ENCODE data around the gene KRT14. TPM values are rescaled to one million over a fixed set of nuclear protein-coding genes. Genes with fewer than 3 reads are reported as not detected.

KRT14 gene
- total RNA-seq, 1 experiment from 2014 or later = not detected

DNA sequence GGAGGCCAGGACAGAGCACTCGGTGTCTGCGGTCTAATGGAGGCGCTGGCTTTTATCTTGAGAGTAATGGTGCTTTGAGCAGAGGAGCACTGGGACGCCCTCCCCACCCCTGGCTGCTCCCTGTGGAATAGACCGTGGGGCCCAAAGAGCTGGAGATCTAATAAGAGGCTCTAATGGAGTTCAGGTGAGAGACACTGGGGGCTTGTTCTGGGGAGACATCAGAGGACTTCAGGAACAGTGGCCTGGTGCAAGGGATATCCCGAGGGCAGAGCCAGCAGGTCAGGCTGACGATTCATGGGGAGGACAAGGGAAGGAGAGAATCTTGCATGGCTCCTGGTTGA is 49.1 kb downstream of the KRT14 start:
- peak in 1 of 2 experiments; percentile 30 for DNase-seq
- no peak overlapping the region for H3K4me3 Mint-ChIP-seq (ENCODE audit: unreplicated experiment)
- H3K36me3 Mint-ChIP-seq (ENCODE audit: insufficient read depth, unreplicated experiment) = peaks cover 15% of the 10 kb centered on the region

GRCh38 chr17:41536741-41537613 is 49.7 kb downstream of the KRT14 start:
- Mint-ChIP-seq H3K27me3 (ENCODE audit: insufficient read depth, unreplicated experiment) (no peaks in the 10 kb centered on the region), H3K9me3 (ENCODE audit: unreplicated experiment) (no peaks in the 10 kb centered on the region), H3K4me3 (ENCODE audit: unreplicated experiment) (peak overlapping the region; percentile 43), H3K4me1 (ENCODE audit: low read depth, unreplicated experiment) (peaks cover 81% of the 10 kb centered on the region), H3K27ac (ENCODE audit: unreplicated experiment) (peak overlapping the region; percentile 91), H3K36me3 (ENCODE audit: insufficient read depth, unreplicated experiment) (peaks cover 15% of the 10 kb centered on the region)
- TF ChIP-seq, protein P1, sequence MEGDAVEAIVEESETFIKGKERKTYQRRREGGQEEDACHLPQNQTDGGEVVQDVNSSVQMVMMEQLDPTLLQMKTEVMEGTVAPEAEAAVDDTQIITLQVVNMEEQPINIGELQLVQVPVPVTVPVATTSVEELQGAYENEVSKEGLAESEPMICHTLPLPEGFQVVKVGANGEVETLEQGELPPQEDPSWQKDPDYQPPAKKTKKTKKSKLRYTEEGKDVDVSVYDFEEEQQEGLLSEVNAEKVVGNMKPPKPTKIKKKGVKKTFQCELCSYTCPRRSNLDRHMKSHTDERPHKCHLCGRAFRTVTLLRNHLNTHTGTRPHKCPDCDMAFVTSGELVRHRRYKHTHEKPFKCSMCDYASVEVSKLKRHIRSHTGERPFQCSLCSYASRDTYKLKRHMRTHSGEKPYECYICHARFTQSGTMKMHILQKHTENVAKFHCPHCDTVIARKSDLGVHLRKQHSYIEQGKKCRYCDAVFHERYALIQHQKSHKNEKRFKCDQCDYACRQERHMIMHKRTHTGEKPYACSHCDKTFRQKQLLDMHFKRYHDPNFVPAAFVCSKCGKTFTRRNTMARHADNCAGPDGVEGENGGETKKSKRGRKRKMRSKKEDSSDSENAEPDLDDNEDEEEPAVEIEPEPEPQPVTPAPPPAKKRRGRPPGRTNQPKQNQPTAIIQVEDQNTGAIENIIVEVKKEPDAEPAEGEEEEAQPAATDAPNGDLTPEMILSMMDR (IDR thresholded peaks at IDR 0.05; ENCODE audit: insufficient read depth in 1 of 2, low read depth in 1 of 2, low read length in 1 of 2, severe bottlenecking in 1 of 2, unreplicated experiment in 1 of 2) = no peak
- H3K27me3 ChIP-seq (replicated peaks; ENCODE audit: control insufficient read depth, insufficient read depth, low read length) = no peaks in the 10 kb centered on the region
- peaks cover 75% of the 10 kb centered on the region for H3K4me1 ChIP-seq
- ChIA-PET CTCF (interaction anchor here (0.6 to 1.5 kb wide), 8 partner anchors 9 to 680 kb away, joined by 3 to 13 read pairs (median 4); partner anchors contain the start of gene KRT19), POLR2A (interaction anchor here (1.5 to 2.3 kb wide), 3 partner anchors 8 to 9 kb away, joined by 6 to 24 read pairs (median 8); partner anchors contain the start of gene KRT19)
- H3K9me3 ChIP-seq = no peaks in the 10 kb centered on the region
- H3K36me3 ChIP-seq (ENCODE audit: control insufficient read depth, insufficient read depth, low read length) = no peaks in the 10 kb centered on the region
- intact Hi-C loops (cut with micrococcal nuclease; ENCODE audit: unreplicated experiment) = loop anchor here (1.0 kb wide), 2 partner anchors 7 to 9 kb away; partner anchors contain the start of gene KRT19
- H3K4me3 ChIP-seq (ENCODE audit: low read depth, low read length) = no peak overlapping the region
- no peak for DNase-seq
- BruUV-seq (replicated peaks) = no TSS peak

More for the DNA sequence above, 49.1 kb downstream of the KRT14 start:
- POLR2A ChIA-PET = interaction anchor here (2.3 kb wide), 1 partner anchor 10 kb away, joined by 24 read pairs; the partner anchor contains the start of gene KRT19
- no peaks in the 10 kb centered on the region for H3K9me3 ChIP-seq
- H3K4me1 Mint-ChIP-seq (ENCODE audit: low read depth, unreplicated experiment) = peaks cover 81% of the 10 kb centered on the region
- H3K4me1 ChIP-seq = peaks cover 80% of the 10 kb centered on the region
- intact Hi-C loops (cut with micrococcal nuclease; ENCODE audit: unreplicated experiment) = no loop called here
- H3K27me3 Mint-ChIP-seq (ENCODE audit: insufficient read depth, unreplicated experiment) = no peaks in the 10 kb centered on the region
- no peaks in the 10 kb centered on the region for H3K27me3 ChIP-seq (replicated peaks; ENCODE audit: control insufficient read depth, insufficient read depth, low read length)
- no peaks in the 10 kb centered on the region for H3K9me3 Mint-ChIP-seq (ENCODE audit: unreplicated experiment)
- TF ChIP-seq, protein P1 (IDR thresholded peaks at IDR 0.05; ENCODE audit: insufficient read depth in 1 of 2, low read depth in 1 of 2, low read length in 1 of 2, severe bottlenecking in 1 of 2, unreplicated experiment in 1 of 2) = no peak
- H3K36me3 ChIP-seq (ENCODE audit: control insufficient read depth, insufficient read depth, low read length) = no peaks in the 10 kb centered on the region
- CTCF ChIA-PET = interaction anchor here (0.7 to 1.5 kb wide), 3 partner anchors 11 to 111 kb away, joined by 4 to 10 read pairs (median 4); no protein-coding TSS in a partner anchor
- H3K4me3 ChIP-seq (ENCODE audit: low read depth, low read length) = no peak overlapping the region
- no TSS peak for BruUV-seq (replicated peaks)
- peak overlapping the region; percentile 91 for H3K27ac Mint-ChIP-seq (ENCODE audit: unreplicated experiment)

DNA sequence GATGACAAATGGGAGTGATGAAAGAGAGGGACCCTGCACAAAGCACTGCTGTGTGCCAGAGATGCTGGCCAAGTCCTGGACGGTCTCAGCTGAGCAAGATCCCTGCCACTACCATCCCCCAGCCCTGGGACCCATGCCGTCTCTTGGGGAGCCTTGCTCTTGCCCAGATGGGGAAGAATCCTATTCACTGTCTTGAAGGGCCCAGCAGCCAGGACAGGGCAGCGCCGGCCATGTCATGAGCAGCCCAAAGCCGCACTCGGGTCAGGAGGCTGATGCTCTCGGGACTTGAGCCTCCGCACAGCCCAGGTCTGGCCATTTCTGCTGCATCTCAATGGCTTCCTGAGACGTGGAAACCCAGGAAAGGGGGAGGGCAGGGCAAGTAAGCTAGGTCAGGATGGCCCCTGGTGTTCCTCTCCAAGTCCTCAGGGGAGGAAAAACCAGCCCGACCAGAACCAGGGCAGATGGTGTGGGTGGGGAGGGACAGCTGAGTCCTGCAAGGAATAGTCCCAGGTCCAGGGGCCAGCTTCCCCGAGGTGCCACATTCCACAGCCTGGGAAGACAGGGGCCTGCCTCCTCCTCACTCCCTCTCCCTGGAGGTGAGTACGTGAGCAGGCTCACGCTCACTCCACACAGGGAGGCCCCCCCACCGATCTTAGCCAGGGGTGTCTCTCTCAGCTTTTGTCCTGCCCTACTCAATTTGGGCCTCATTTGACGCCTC is 50.8 kb downstream of the KRT14 start:
- Mint-ChIP-seq H3K36me3 (ENCODE audit: insufficient read depth, unreplicated experiment) (peaks cover 15% of the 10 kb centered on the region), H3K4me3 (ENCODE audit: unreplicated experiment) (peak overlapping the region; percentile 43), H3K9me3 (ENCODE audit: unreplicated experiment) (no peaks in the 10 kb centered on the region), H3K27ac (ENCODE audit: unreplicated experiment) (peak overlapping the region; percentile 91), H3K4me1 (ENCODE audit: low read depth, unreplicated experiment) (peaks cover 78% of the 10 kb centered on the region), H3K27me3 (ENCODE audit: insufficient read depth, unreplicated experiment) (no peaks in the 10 kb centered on the region)
- H3K4me1 ChIP-seq = peaks cover 69% of the 10 kb centered on the region
- TF ChIP-seq, protein P1 (IDR thresholded peaks at IDR 0.05; ENCODE audit: insufficient read depth in 1 of 2, low read depth in 1 of 2, low read length in 1 of 2, severe bottlenecking in 1 of 2, unreplicated experiment in 1 of 2) = no peak
- intact Hi-C loops (cut with micrococcal nuclease; ENCODE audit: unreplicated experiment) = loop anchor here (1.0 kb wide), 2 partner anchors 8 kb away; partner anchors contain the start of gene KRT19
- no TSS peak for BruUV-seq (replicated peaks)
- ChIA-PET POLR2A (interaction anchor here (0.6 to 1.8 kb wide), 6 partner anchors 8 to 717 kb away, joined by 3 to 8 read pairs (median 4); partner anchors contain the start of gene KRT19), CTCF (interaction anchor here (0.6 to 1.4 kb wide), 9 partner anchors 8 to 127 kb away, joined by 3 to 13 read pairs (median 3); partner anchors contain the start of gene KRT19)
- DNase-seq = peak; percentile 95 to 99
- no peak overlapping the region for H3K4me3 ChIP-seq (ENCODE audit: low read depth, low read length)
- H3K36me3 ChIP-seq (ENCODE audit: control insufficient read depth, insufficient read depth, low read length) = no peaks in the 10 kb centered on the region
- H3K27me3 ChIP-seq (replicated peaks; ENCODE audit: control insufficient read depth, insufficient read depth, low read length) = no peaks in the 10 kb centered on the region
- no peaks in the 10 kb centered on the region for H3K9me3 ChIP-seq
